WERI-Rb-1 (cell line): Measurements from ENCODE around the gene RPRD1A.
A peak's percentile ranks its signal among the peaks of the same experiment; 100 is the strongest.
"Not testable (repeated sequence)": the region's sequence is repeated elsewhere in the genome, so short reads cannot be mapped to it uniquely, and the experiment has no call there.

Source experiments
- DNase-seq: peaks from one replicate; pipeline ENCODE4 v3.0.0-alpha.2; 2020
- H3K27ac ChIP-seq: fragments of 250-450 bp; sonication (Bioruptor Pico); 2 replicates; pipeline ENCODE4 v1.5.1; 2020; ENCODE audit warnings: mild to moderate bottlenecking, moderate library complexity
- H3K27me3 ChIP-seq: fragments of 250-450 bp; sonication (Bioruptor Pico); 2 replicates; pipeline ENCODE4 v1.5.1; 2021; ENCODE audit warnings: mild to moderate bottlenecking, low read depth, moderate library complexity; ENCODE audit not compliant: insufficient read depth, severe bottlenecking
- H3K36me3 ChIP-seq: fragments of 250-450 bp; sonication (Bioruptor Pico); 2 replicates; pipeline ENCODE4 v1.5.1; 2020; ENCODE audit warnings: mild to moderate bottlenecking, moderate library complexity
- H3K4me3 ChIP-seq: 2 replicates; pipeline ENCODE4 v1.5.1; 2011; ENCODE audit warnings: low read depth, mild to moderate bottlenecking, control low read depth, low read length
- H3K9me3 ChIP-seq: fragments of 250-450 bp; sonication (Bioruptor Pico); 2 replicates; pipeline ENCODE4 v1.5.1; 2021; ENCODE audit warnings: mild to moderate bottlenecking, moderate library complexity; ENCODE audit not compliant: severe bottlenecking
- CTCF ChIP-seq: IDR thresholded peaks from 2 replicates; pipeline ENCODE4 v1.5.1; 2011; ENCODE audit warnings: low read depth, mild to moderate bottlenecking, control low read depth, inconsistent platforms, low read length

Gene RPRD1A

GRCh38 chr18:36067055-36067957, at the start of gene RPRD1A:
Gene RPRD1A, minus strand, starts transcription at chr18:36067559. Its CDS starts 155 bp downstream, at chr18:36067404.
- Histone ChIP-seq H3K27me3 (no peaks in the 10 kb centered on the region), H3K4me3 (peak within 1 kb of the TSS; percentile 71), H3K9me3 (no peaks in the 10 kb centered on the region), H3K36me3 (peaks cover 11% of the 10 kb centered on the region), H3K27ac (peak within 1 kb of the TSS; percentile 89)
- TF ChIP-seq CTCF: no peak
- peak; percentile 98 for DNase-seq

GRCh38 chr18:36116771-36117170, 49.4 kb upstream of the RPRD1A start:
- not testable (repeated sequence) for H3K4me3 ChIP-seq, H3K27me3 ChIP-seq, H3K27ac ChIP-seq, DNase-seq, H3K9me3 ChIP-seq
- H3K36me3 ChIP-seq: peaks cover 70% of the 10 kb centered on the region

GRCh38 chr18:36114738-36115137, 47.4 kb upstream of the RPRD1A start:
- no peaks in the 10 kb centered on the region for H3K9me3 ChIP-seq
- H3K36me3 ChIP-seq: peaks cover 60% of the 10 kb centered on the region
- no peak overlapping the region for H3K4me3 ChIP-seq
- H3K27me3 ChIP-seq: no peaks in the 10 kb centered on the region
- H3K27ac ChIP-seq: no peak overlapping the region
- no peak for TF ChIP-seq CTCF
- no peak for DNase-seq

- peaks cover 59% of the 10 kb centered on the region for H3K36me3 ChIP-seq
- no peaks in the 10 kb centered on the region for H3K9me3 ChIP-seq
- TF ChIP-seq CTCF: no peak
- H3K27ac ChIP-seq: no peak overlapping the region
- no peak for DNase-seq
- H3K4me3 ChIP-seq: no peak overlapping the region
- no peaks in the 10 kb centered on the region for H3K27me3 ChIP-seq
These were observed 46.9 kb upstream of the RPRD1A start for GRCh38 chr18:36114251-36114650.

GRCh38 chr18:36112302-36112701, 44.9 kb upstream of the RPRD1A start:
- Histone ChIP-seq H3K27ac (no peak overlapping the region), H3K36me3 (peaks cover 57% of the 10 kb centered on the region), H3K9me3 (no peaks in the 10 kb centered on the region), H3K27me3 (no peaks in the 10 kb centered on the region), H3K4me3 (no peak overlapping the region)
- TF ChIP-seq CTCF: no peak
- DNase-seq: no peak

- Histone ChIP-seq H3K4me3 (no peak overlapping the region), H3K27me3 (no peaks in the 10 kb centered on the region), H3K27ac (no peak overlapping the region), H3K36me3 (peaks cover 38% of the 10 kb centered on the region), H3K9me3 (no peaks in the 10 kb centered on the region)
- no peak for DNase-seq
- TF ChIP-seq CTCF: no peak
These were observed 42.4 kb upstream of the RPRD1A start for GRCh38 chr18:36109737-36110136.
